T-helper 2 cell treated with Interferon-gamma antibody and Interleukin-4, amounts not matched to agents 5 μg/mL and 100 μg/mL, for 36 hours (primary cell): Measurements from ENCODE around the gene HAND1.
A peak's percentile ranks its signal among the peaks of the same experiment; 100 is the strongest.

Source experiments
- DNase-seq: peaks from one replicate; pipeline ENCODE4 v3.0.0; 2021; ENCODE audit warnings: low spot score
- H3K27ac Mint-ChIP-seq: one replicate; pipeline ENCODE4 v1.8.0; 2021; ENCODE audit warnings: mild to moderate bottlenecking, mixed read lengths
- H3K27me3 Mint-ChIP-seq: one replicate; pipeline ENCODE4 v1.8.0; 2021; ENCODE audit warnings: low read depth, mixed read lengths
- H3K36me3 Mint-ChIP-seq: one replicate; pipeline ENCODE4 v1.8.0; 2021; ENCODE audit warnings: low read depth, mixed read lengths
- H3K4me1 Mint-ChIP-seq: one replicate; pipeline ENCODE4 v1.8.0; 2021; ENCODE audit warnings: low read depth, mixed read lengths
- H3K4me3 Mint-ChIP-seq: one replicate; pipeline ENCODE4 v1.8.0; 2022; ENCODE audit warnings: mild to moderate bottlenecking, moderate library complexity, mixed read lengths
- H3K9me3 Mint-ChIP-seq: one replicate; pipeline ENCODE4 v1.8.0; 2021; ENCODE audit warnings: mixed read lengths

The HAND1 gene

DNA sequence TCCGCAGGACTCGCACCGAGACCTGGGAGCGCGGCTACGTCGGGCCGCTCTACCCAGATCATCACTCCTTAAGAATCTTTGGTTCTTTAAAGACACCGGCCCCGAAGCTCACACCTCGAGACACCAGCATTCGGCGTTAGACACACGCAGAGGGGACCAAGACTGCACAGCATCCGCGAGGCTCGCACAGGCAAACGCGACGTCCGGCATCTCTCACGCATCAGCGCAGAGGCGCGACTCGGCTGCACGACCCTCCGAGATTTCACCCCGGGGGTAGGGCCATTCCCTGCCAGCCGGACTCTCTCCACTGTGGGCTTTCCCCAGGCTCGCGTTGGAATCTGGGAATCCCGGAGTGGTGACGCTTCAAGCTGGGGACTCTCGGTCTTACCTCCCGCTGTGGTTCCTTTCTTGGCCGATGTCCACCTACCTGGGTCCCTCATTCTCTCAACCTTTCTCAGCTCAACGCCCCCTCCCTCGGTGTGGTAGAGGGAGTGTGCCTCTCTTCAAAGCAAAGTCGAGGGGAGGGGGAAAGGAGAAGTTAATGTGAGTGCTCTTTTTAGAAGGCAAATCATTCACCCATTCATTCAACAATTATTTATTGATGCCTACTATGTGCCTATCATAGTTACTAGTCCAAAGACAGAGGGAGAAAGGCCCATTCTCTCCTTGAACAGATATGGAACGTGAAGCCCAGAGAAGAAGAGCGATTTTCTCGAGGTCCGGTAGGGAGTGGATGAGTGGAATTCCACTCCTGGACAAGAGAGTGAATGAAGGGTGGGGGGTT lies 1.3 kb upstream of the HAND1 start:
- H3K4me3 Mint-ChIP-seq: no peak overlapping the region
- DNase-seq: no peak
- peaks cover 16% of the 10 kb centered on the region for H3K4me1 Mint-ChIP-seq
- no peaks in the 10 kb centered on the region for H3K9me3 Mint-ChIP-seq
- peak overlapping the region; percentile 76 for H3K27ac Mint-ChIP-seq
- H3K36me3 Mint-ChIP-seq: peaks cover 4% of the 10 kb centered on the region
- peaks cover 87% of the 10 kb centered on the region for H3K27me3 Mint-ChIP-seq

DNA sequence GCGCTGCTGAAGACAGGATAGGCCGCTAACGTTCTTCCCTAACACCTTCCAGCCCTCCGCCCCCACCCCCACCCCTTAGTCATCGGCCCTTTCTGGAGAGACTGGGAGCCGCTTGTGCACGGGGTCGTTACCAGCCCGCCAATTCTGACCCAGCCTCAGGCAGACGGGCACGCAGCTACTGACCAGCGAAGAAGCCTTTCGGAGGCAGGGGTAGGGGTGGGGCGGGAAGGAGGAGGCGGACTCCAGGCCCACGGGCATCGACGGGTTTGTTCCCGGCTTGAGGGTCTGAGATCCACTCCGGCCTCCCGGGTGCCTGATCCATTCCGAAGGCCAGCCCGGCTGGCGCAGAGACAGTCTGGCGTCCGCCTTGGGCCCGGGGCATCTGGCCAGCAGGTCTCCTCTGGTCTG lies 729 bp upstream of the HAND1 start:
- H3K4me3 Mint-ChIP-seq: no peak overlapping the region
- H3K27me3 Mint-ChIP-seq: peaks cover 87% of the 10 kb centered on the region
- H3K9me3 Mint-ChIP-seq: no peaks in the 10 kb centered on the region
- peak overlapping the region; percentile 41 for H3K27ac Mint-ChIP-seq
- peaks cover 16% of the 10 kb centered on the region for H3K4me1 Mint-ChIP-seq
- peaks cover 4% of the 10 kb centered on the region for H3K36me3 Mint-ChIP-seq
- DNase-seq: no peak

DNA sequence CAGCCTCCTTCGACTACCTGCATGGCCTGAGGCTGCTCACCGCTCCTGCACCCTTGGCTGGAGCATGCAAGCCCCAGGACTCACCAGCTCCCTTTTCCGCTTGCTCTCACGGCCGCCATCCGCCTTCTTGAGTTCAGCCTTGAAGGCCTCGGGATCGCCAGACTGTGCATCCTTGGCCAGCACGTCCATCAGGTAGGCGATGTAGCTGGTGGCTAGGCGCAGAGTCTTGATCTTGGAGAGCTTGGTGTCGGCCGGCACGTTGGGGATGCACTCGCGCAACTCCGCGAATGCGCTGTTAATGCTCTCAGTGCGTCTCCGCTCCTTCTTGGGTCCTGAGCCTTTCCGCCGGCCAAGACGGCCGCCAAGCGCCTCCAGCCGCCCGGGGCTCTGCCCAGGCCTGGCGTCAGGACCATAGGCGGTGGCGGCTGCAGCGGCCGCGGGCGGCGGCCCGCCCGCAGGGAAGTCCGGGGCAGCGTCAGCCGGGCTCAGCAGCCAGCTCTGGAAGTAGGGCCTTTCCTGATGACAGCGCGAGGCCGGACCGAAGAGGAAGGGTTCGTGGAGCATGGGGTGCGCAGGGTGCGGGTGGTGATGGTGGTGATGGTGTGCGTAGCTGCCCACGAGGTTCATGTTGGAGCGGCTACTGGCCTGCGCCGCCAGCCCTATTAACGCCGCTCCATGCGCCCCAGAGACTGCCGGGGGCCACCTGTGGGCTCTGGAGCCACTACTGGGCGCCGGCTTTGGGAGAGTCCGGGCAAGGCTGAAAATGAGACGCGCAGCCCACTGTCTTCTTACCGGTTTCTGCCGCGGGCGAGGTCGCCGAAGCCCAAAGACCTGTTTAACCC lies 424 bp downstream of the HAND1 start:
- Mint-ChIP-seq H3K27ac (peak overlapping the region; percentile 83), H3K9me3 (no peaks in the 10 kb centered on the region), H3K27me3 (peaks cover 87% of the 10 kb centered on the region), H3K36me3 (peaks cover 6% of the 10 kb centered on the region), H3K4me3 (peak overlapping the region; percentile 57), H3K4me1 (peaks cover 20% of the 10 kb centered on the region)
- no peak for DNase-seq

DNA sequence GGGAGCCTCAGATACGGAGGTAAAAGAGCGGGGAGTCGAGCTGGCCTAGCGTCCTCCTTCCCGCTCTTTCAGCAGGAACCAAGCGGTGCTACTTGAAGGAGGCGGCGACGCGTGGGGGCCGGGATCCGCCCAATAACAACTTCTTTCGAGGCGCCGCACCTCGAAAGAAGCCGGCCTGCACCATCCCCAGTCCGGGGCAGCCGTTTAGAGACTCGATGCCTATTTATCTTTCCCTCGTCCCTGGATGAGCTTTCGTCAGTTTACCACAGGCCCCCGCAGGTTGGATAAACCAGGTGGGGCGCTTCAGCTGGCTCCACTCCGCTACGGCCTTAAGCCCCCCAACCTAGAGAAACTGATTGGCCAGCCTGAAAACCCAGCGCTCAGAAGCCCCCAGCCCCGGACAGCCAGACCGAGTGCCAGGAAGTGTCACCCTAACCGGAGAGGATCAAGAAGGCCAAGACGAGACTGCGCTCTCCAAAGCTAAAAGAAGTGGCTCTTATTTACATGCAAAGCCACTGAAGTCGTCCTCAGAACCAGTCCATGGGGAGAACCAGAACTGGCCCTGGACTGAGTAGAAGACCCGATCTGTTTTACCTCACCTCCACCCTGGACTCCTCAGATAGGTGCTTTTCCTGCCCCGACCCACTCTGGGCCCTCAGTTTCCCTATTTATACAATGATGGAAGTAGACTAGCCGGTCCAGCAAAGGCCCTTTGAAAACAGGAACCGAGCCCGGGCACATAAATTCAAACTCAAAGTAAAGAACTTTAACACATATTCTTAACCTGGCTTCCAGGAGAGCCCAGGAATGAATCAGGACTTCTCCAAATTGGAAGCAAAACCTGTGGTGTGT lies 1.4 kb downstream of the HAND1 start:
- peaks cover 6% of the 10 kb centered on the region for H3K36me3 Mint-ChIP-seq
- DNase-seq: no peak
- no peaks in the 10 kb centered on the region for H3K9me3 Mint-ChIP-seq
- peaks cover 87% of the 10 kb centered on the region for H3K27me3 Mint-ChIP-seq
- peak overlapping the region; percentile 68 for H3K27ac Mint-ChIP-seq
- H3K4me1 Mint-ChIP-seq: peaks cover 20% of the 10 kb centered on the region
- peak overlapping the region; percentile 49 for H3K4me3 Mint-ChIP-seq

DNA sequence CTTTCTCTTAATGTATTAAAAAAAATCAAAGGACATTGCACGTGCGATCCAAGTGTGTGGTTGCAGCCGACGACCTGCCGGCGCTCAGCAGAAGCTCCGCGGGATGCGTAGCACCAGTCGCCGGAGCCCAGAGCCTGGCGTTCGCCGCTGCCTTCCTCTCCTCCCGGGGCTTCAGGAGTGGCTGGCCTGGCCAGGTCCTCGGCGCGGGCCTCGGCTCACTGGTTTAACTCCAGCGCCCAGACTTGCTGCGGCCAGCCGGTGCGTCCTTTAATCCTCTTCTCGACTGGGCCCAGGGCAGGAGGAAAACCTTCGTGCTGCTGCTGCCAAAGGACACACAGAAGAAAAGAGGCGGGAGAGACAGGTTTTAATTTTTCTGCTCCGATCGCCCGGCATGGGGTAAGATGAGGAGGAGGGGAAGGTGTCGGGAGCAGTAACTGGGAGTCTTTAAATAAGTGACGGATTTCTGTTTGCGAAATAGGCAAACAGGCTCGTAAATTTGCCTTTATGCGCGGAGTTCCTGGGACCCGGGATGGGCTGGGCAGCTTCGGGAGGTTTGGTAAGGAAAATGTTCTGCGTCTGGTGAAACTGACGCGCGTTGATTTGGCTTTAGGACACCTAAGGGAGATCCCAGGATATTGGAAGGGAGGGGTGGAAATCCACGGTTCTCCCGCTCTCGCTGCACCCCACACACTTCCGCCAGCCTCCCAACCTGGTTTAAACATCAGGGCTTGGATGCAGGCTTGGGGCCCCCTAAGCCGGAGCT lies 2.3 kb downstream of the HAND1 start:
- no peaks in the 10 kb centered on the region for H3K9me3 Mint-ChIP-seq
- no peak overlapping the region for H3K4me3 Mint-ChIP-seq
- H3K36me3 Mint-ChIP-seq: peaks cover 6% of the 10 kb centered on the region
- peak overlapping the region; percentile 28 for H3K27ac Mint-ChIP-seq
- DNase-seq: no peak
- peaks cover 87% of the 10 kb centered on the region for H3K27me3 Mint-ChIP-seq
- peaks cover 20% of the 10 kb centered on the region for H3K4me1 Mint-ChIP-seq

DNA sequence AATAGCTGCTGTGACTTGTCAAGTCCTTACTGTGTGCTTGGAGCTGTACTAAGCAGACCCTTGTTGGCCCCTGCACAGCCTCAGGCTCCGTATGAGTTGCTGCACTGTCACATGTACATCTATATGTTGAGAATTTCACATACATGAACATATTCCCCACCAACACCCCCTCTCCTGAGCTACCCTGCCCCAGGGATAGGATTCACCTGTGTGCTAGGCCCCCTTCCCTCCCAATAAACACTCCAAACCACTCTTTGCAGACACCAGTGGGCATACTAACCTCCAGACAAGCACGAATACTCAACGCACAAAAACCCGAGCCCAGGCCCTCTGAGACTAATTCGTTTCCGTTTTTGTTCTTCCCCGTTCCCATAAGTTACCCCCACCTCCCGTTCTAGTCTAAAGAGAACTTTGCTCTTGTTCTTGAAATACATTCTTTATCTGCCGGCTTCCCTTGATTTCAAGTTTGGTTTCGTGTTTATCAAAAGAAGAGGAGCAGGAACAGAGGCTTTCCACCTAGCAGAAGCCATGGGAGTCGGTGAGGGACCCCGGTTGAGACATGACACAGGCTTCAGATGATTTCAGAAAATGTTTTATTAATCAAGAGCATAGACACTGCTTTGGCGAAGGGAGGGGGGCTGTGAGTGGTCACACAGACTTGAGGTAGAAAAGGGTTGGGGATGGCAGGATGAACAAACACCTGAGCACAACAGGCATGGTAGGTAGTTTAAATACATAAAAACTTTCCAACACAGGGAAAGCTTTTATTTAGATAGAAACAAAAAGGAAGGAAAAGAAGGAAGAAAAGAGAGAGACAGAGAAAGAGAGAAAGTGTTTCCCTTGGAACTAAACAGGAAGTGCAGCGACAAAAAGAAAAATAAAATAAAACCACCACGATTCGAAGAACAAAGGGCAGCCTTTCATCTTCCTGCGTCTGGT lies 3.4 kb downstream of the HAND1 start:
- peaks cover 20% of the 10 kb centered on the region for H3K4me1 Mint-ChIP-seq
- H3K4me3 Mint-ChIP-seq: peak overlapping the region; percentile 12

DNA sequence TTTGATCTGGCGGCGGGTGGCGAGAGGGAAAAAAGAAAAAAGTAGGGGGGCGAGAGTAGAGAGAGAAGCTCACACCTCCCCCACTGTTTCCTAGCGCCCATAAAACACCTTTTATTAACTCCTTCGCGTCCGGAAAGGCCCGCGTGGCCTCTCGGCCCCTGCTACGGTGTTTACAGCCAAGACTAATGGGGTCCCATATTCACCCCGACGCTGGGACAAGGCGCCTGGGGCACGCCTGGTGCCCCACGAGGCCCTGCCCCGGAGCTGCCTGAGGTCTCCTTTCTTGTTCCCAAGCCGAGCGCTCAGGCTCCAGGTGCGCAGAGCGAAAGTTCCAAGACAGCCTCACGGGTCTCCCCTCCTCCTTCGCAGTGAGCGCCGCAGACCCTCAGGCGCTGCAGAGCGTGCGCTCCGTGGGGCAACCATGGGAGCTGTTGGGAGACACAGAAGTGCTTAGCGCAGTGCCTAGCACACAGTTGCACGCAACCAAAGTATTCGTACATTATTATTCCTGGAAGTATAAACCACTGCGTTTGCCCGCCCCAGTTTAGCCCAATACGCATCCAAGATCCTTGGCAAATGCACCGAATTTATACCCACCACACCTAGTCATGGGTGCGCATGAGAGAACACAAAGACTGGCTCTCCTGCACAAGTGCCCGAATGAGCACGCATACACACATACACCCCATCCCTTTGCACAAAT lies 4.3 kb downstream of the HAND1 start:
- no peaks in the 10 kb centered on the region for H3K9me3 Mint-ChIP-seq
- no peak for DNase-seq
- no peak overlapping the region for H3K4me3 Mint-ChIP-seq
- H3K4me1 Mint-ChIP-seq: peaks cover 19% of the 10 kb centered on the region
- no peak overlapping the region for H3K27ac Mint-ChIP-seq
- H3K27me3 Mint-ChIP-seq: peaks cover 85% of the 10 kb centered on the region
- peaks cover 6% of the 10 kb centered on the region for H3K36me3 Mint-ChIP-seq

More for the DNA sequence above, 3.4 kb downstream of the HAND1 start:
- H3K9me3 Mint-ChIP-seq: no peaks in the 10 kb centered on the region
- no peak for DNase-seq
- peak overlapping the region; percentile 55 for H3K27ac Mint-ChIP-seq
- H3K27me3 Mint-ChIP-seq: peaks cover 88% of the 10 kb centered on the region
- H3K36me3 Mint-ChIP-seq: peaks cover 6% of the 10 kb centered on the region

DNA sequence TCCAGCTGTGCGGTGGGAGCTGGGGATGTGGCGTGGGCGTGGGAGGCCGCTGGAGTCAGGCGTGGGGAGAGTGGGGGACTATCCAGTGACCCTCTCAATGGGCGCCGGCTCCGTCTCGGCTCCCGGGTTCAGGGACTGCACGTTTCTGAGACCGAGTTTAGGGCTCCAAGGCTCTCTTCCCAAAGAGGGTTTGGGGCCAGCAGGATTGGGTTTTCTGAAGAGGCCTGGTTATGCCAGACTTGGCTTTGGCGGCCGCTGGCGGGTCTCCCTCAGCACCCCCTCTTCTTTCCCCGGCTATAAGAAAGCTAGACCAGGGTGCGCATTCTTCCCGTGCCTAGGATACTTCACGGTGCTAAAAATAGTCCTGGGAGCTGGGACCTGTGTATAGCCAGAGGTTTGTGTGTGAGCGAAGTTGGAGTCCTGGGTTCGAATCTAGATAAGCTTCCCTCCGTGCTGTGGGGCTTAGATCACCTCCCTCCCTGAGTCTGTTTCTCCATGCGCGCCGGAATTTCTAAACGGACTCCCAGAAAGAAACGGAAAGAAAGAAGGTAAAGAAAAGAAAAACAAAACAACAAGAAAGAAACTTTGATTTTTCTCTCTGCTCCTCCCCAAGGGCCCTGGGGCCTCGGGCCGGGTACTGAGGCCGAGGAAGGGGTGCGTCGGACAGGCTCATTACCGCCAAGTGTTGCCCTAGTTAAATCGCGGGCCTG lies 5.0 kb downstream of the HAND1 start:
- Mint-ChIP-seq H3K9me3 (no peaks in the 10 kb centered on the region), H3K36me3 (peaks cover 6% of the 10 kb centered on the region), H3K27ac (peak overlapping the region; percentile 49), H3K4me3 (peak overlapping the region; percentile 42), H3K4me1 (peaks cover 19% of the 10 kb centered on the region), H3K27me3 (peaks cover 84% of the 10 kb centered on the region)
- no peak for DNase-seq

DNA sequence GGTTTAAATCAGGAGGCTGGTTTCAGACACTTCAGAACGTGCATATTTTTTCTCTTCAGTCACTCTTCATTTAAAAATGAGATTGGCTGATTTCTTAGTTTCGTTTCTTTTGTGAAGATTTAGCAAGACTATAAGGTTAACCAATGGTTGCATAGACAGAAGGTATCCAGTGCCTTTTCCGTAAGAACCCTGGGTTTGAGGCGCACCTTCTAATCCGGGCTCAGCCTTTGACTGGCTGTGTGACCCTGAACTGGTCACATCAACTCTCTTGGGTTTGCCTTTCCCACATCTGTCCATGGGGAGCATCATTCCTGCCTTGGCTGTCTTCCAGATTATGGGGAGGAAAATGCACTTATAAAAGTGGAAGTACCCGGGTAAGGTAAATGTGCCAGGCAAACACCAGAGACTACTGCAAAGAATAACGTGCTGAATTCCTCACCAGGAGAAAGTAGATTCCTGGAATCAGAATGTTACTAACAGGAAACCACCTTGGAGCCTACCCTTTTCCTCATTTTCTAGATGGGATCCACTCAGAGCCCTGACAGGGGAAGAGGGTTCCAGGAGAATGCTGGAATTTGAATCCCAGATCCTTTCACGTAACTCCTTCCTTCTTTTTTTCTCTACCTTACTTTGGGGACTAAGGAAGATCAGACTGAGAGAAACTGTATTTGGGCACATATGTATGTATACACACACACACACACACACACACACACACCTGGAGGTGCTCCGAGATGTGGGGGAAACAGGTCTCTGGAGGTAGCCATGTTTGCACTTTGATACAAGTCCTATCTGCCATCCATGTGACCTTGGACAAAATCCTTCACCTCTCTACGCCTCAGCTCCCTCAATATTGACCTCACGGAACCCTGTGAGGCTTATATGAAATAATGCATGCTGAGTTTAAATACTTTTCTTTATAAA lies 6.8 kb downstream of the HAND1 start:
- Mint-ChIP-seq H3K9me3 (no peaks in the 10 kb centered on the region), H3K27ac (no peak overlapping the region), H3K4me3 (no peak overlapping the region), H3K27me3 (peaks cover 75% of the 10 kb centered on the region), H3K4me1 (peaks cover 15% of the 10 kb centered on the region), H3K36me3 (peaks cover 2% of the 10 kb centered on the region)
- no peak for DNase-seq

DNA sequence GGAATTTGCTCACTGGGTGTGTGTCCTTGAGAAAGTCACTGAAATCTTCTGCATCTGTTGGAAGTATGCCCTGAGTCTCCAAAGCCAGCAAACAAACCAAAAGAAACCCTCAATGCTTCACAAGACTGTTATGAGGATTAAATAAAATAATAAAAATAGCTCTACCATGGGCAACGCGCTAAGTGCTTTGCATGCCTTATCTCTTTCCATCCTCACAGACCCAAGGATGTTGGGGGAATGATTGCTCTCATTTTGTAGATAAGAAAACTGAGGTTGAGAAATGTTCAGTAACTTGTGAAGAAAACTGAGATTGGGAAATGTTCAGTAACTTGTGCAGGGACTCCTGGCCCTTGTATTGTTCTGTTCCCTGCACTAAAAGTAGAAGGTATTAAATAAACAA lies 7.9 kb downstream of the HAND1 start:
- no peak for DNase-seq
- H3K9me3 Mint-ChIP-seq: no peaks in the 10 kb centered on the region
- H3K4me1 Mint-ChIP-seq: peaks cover 12% of the 10 kb centered on the region
- H3K4me3 Mint-ChIP-seq: no peak overlapping the region
- H3K27ac Mint-ChIP-seq: no peak overlapping the region
- H3K36me3 Mint-ChIP-seq: peaks cover 2% of the 10 kb centered on the region
- H3K27me3 Mint-ChIP-seq: peaks cover 67% of the 10 kb centered on the region
